Globus pallidus (tissue), 1 donor: ENCODE measurements around the gene PKDCC.
"Not testable (repeated sequence)": the region's sequence is repeated elsewhere in the genome, so short reads cannot be mapped to it uniquely, and the experiment has no call there.

Experiments used
- DNase-seq: peaks from one replicate; pipeline ENCODE4 v3.0.0-alpha.2; 2015; ENCODE audit warnings: low spot score

The PKDCC gene

GRCh38 chr2:42063431-42064171, 15.8 kb downstream of the PKDCC start:
- no peak for DNase-seq

- no peak for DNase-seq
Measured at GRCh38 chr2:42064417-42064942, 16.7 kb downstream of the PKDCC start.

- not testable (repeated sequence) for DNase-seq
Measured at GRCh38 chr2:42065753-42066152, 17.9 kb downstream of the PKDCC start.

- not testable (repeated sequence) for DNase-seq
Measured at GRCh38 chr2:42067001-42067400, 19.2 kb downstream of the PKDCC start.

- no peak for DNase-seq
Measured at GRCh38 chr2:42067521-42067920, 19.7 kb downstream of the PKDCC start.

GRCh38 chr2:42068571-42069178, 20.9 kb downstream of the PKDCC start:
- DNase-seq = no peak

- DNase-seq = no peak
Measured at GRCh38 chr2:42069568-42069967, 21.7 kb downstream of the PKDCC start.

GRCh38 chr2:42071791-42072190, 24.0 kb downstream of the PKDCC start:
- no peak for DNase-seq

- no peak for DNase-seq
Measured at GRCh38 chr2:42072349-42073118, 24.7 kb downstream of the PKDCC start.

GRCh38 chr2:42073739-42074503, 26.1 kb downstream of the PKDCC start:
- no peak for DNase-seq

GRCh38 chr2:42074661-42075060, 26.8 kb downstream of the PKDCC start:
- no peak for DNase-seq

GRCh38 chr2:42076357-42077225, 28.8 kb downstream of the PKDCC start:
- no peak for DNase-seq

- DNase-seq = no peak
Measured at GRCh38 chr2:42077343-42077742, 29.5 kb downstream of the PKDCC start.

- DNase-seq = no peak
Measured at GRCh38 chr2:42079737-42080287, 32.0 kb downstream of the PKDCC start.

GRCh38 chr2:42081151-42081550, 33.3 kb downstream of the PKDCC start:
- DNase-seq = not testable (repeated sequence)

- DNase-seq = no peak
Measured at GRCh38 chr2:42082016-42082415, 34.2 kb downstream of the PKDCC start.

GRCh38 chr2:42084231-42084671, 36.4 kb downstream of the PKDCC start:
- no peak for DNase-seq

GRCh38 chr2:42085070-42085469, 37.2 kb downstream of the PKDCC start:
- DNase-seq = not testable (repeated sequence)

GRCh38 chr2:42085706-42086487, 38.1 kb downstream of the PKDCC start:
- DNase-seq = no peak

GRCh38 chr2:42086500-42086953, 38.7 kb downstream of the PKDCC start:
- peak; percentile 84 for DNase-seq
